DMS153 treated with DMSO at 0.1 percent for 48 hours (cell line): ENCODE results near the gene MAP3K3.
"Not testable (repeated sequence)": the region's sequence is repeated elsewhere in the genome, so short reads cannot be mapped to it uniquely, and the experiment has no call there.

ENCODE experiments used
- DNase-seq: peaks from one replicate; lab custom pipeline; 2025; ENCODE audit not compliant: unreplicated experiment; lab: John Stamatoyannopoulos, UW

The MAP3K3 gene

DNA sequence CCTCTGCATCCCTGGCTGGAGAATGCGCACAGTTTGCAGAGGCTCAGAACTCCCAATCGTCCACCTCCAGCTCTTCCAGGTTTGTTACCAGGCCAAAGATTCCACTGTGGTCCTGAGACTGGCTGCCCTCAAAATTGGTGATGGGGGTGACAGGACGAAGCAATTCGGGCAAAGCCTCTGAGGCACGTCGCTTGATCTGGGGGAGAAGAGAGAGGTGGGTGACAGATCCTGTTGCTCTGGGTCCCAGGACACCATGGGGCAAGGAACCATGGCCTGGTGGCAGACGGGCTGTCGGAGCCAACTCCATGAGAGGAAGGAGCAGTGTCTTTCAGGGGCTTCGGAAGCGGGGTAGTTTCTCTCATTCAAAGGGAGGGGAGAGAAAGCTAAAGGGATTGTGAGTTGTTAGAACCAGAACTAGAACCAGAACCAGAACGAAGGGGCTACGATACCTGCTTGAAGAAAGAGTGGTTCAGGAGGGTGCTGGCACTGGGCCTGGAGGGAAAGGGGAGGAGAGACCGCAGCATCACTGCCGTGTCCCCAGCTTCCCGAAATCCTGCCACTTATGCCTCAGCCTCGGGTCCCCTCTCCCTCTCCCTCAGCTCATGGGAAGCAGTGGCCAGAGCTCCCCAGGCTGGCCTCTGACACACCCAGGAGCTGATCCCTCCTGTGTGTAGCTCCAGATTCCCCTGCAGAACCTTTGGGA, 81.5 kb downstream of the MAP3K3 start:
- no peak for DNase-seq

GRCh38 chr17:63704259-63704576, 82.0 kb downstream of the MAP3K3 start:
- DNase-seq = no peak

DNA sequence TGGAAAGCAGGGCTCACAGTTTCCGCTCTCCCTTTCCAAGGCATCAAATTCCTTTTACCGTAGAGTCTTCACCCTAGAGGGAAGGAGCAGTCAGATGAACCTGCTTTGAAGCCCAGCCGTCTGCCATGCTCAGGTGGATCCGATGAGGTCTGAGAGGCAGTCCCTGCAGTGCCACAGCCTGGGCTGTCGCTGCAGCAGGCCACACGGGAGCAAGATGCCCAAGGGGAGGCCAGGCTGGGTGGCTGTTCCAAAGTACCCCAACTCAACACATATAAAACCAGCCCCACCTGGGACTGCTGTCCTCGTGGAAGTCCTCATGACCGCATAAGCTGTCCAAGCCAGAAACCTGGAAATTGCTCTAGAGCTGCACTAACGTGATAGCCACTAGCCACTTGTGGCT, 82.6 kb downstream of the MAP3K3 start:
- no peak for DNase-seq

DNA sequence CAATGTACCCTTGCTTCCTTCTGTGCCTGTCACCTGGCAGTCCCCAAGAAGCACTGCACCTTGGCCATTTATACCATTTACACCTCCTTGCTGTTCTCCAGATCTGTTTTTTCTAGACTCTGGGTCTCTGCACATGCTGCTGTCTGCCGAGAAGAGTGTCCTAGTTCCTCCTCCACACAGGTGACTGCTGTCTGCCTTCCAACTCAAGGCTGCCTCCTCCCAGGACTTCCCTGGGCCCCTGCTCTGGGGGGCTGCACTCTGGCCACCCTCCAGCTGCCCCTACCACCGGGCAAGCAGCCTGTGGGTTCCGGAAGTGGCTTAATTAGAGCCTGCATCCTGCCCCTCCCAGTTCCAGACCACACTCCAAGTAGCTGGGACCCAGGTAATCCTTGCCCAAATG, 83.4 kb downstream of the MAP3K3 start:
- DNase-seq = no peak

GRCh38 chr17:63706336-63707082, 84.3 kb downstream of the MAP3K3 start:
- DNase-seq = no peak

DNA sequence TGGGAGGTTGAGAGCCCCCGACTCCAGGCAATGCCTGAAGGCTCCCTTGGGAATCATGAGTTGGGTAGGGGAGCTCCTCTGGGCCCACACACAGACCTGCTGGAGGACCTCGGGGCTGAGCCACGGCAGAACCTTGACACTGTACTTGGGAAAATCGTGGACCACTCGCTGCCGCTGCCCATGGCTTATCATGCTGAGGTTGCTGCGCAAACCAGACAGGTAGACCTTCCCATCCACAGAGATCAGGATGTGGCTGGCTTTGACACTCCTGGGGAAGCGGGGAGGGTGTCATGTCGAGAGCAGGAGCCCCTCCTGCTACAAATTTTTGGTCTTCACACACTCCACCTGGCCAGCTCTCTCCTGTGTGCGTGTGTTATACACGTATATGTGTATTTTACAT, 84.9 kb downstream of the MAP3K3 start:
- DNase-seq = no peak

DNA sequence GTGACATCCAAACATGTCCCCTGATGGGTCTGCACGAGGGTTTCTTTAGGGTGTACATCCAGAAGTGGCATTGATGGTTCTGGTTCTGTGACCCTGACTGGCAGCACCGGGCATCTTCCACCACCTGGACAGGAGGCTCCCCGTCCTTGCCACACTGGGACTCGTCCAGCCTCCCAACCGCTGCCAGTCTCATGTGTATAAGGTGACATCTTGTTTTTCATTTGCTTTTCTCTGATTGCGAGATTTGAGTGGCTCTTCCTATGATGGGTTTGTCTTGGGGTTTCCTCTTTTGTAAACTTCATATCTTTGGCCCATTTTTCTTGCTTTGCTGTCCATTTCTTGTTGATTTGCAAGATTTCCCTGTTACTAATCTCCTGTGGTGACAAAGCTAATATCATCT, 86.9 kb downstream of the MAP3K3 start:
- no peak for DNase-seq

- DNase-seq = no peak
Measured at GRCh38 chr17:63714550-63715277, 92.5 kb downstream of the MAP3K3 start.

DNA sequence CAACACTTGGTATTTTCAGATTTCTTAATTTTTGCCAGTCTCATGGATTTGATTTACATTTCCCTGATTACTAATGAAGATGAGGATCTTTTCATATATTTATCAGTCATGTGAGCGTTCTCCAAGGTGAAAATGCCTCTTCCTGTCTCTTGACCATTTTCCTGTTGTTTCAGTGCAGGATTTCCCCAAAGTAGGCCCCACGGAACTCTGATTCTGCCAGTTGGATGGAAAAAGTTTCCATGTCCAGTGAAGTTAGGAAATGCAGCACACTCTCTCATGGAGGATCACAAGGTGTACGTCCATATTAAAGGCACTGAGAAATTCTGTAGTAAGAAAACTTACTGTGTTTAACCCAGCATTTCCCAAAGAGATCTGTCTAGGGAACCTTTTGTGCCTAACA, 94.2 kb downstream of the MAP3K3 start:
- DNase-seq = no peak

- DNase-seq = no peak
Measured at GRCh38 chr17:63718988-63719387, 96.8 kb downstream of the MAP3K3 start.

GRCh38 chr17:63720194-63720593, 98.0 kb downstream of the MAP3K3 start:
- DNase-seq = not testable (repeated sequence)

- DNase-seq = no peak
Measured at GRCh38 chr17:63722403-63722802, 100.2 kb downstream of the MAP3K3 start.

DNA sequence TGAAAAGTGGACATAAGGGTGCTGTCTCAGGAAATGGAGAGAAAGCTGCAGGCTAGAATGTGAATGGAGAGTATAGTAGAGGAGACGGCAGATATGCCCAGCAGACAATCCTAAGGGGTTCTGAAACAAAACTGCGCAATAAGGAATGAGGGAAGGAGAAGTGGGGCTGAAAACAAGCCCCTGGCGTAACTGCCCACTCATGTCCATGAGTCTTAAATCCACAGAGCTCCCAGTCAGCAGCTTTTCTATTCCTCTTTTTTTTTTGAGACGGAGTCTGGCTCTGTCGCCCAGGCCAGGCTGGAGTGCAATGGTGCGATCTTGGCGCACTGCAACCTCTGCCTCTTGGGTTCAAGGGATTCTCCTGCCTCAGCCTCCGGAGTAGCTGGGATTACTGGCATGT, 113.5 kb downstream of the MAP3K3 start:
- DNase-seq = no peak

GRCh38 chr17:63740464-63741142, 118.4 kb downstream of the MAP3K3 start:
- DNase-seq = no peak

GRCh38 chr17:63741143-63741407, 118.9 kb downstream of the MAP3K3 start:
- no peak for DNase-seq

DNA sequence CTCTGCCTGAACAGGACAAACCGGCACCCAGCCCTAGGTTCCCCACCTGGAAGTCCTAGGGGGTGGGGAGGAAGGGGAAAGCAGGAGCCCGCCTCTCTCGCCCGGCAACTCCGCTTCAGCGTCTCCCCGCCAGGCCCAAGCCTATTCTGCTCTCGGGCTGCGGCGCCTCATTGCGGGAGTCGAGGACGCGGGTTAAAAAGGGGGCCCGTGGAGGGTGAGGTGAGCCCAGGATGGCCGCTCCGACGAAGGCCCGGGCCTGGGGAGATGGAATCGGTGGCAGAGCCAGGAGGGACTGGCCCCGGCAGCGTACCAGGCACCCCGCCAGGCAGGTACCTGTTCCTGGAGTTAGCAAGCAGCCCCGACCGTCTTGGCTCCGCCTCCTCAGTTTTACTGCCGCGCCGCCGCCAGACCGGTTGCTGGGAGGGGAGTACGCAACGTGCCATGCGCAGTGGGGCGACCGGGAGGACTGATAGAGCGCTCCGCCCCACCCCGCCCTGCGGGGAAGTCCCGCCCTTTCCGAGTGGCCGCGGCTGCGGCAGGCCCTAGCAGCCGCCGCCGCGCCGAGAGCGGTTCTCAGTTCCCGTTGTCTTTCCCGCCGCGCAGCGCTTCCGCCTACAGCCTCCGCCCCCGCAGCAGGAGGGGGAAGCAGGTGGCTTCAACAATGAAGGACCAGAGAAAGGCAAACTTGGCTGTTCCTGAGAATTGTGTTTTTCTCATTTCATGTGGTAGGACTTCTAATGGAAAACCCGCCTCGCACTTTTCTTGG, 119.4 kb downstream of the MAP3K3 start, which contains the start of gene STRADA:
Gene STRADA (minus strand): TSS at position 392 of the 766 bp plus-strand sequence. CDS start 13,430 bp downstream, outside the sequence.
- peak; percentile 98 for DNase-seq
